Astrocyte of the spinal cord (primary cell): ENCODE results near the gene DNAL4.

Experiments used
- DNase-seq: peaks from one replicate; pipeline ENCODE4 v3.0.0; 2011; ENCODE audit warnings: low read depth, low spot score
- H3K4me3 ChIP-seq: 2 replicates; pipeline ENCODE4 v1.5.1; 2011; ENCODE audit warnings: low read depth, mild to moderate bottlenecking, low read length, moderate library complexity
- CTCF ChIP-seq: IDR thresholded peaks from 2 replicates; pipeline ENCODE4 v1.5.1; 2012; ENCODE audit warnings: low read depth, mild to moderate bottlenecking, low read length, inconsistent platforms
- in situ Hi-C: cut with HindIII; loops from 2 replicates; pipeline ENCODE4 v1.10.0; 2017; ENCODE audit warnings: low sequenced_read_pairs

The DNAL4 gene

GRCh38 chr22:38753948-38754750 lies 39.8 kb downstream of the DNAL4 start:
- H3K4me3 ChIP-seq: peak overlapping the region; percentile 63
- TF ChIP-seq CTCF: no peak
- in situ Hi-C loops: no loop called here
- DNase-seq: peak; percentile 39

GRCh38 chr22:38751422-38752346 lies 42.3 kb downstream of the DNAL4 start:
- no peak overlapping the region for H3K4me3 ChIP-seq
- no peak for TF ChIP-seq CTCF
- peak; percentile 37 for DNase-seq
- in situ Hi-C loops: no loop called here

GRCh38 chr22:38751066-38751421 lies 42.9 kb downstream of the DNAL4 start:
- H3K4me3 ChIP-seq: no peak overlapping the region
- DNase-seq: no peak
- in situ Hi-C loops: no loop called here
- TF ChIP-seq CTCF: no peak

- no peak for TF ChIP-seq CTCF
- no peak overlapping the region for H3K4me3 ChIP-seq
- DNase-seq: no peak
- in situ Hi-C loops: no loop called here
Measured at GRCh38 chr22:38750638-38751037, 43.3 kb downstream of the DNAL4 start.

- DNase-seq: no peak
- in situ Hi-C loops: no loop called here
- H3K4me3 ChIP-seq: no peak overlapping the region
- no peak for TF ChIP-seq CTCF
Measured at GRCh38 chr22:38750104-38750503, 43.8 kb downstream of the DNAL4 start.

GRCh38 chr22:38748487-38749136 lies 45.3 kb downstream of the DNAL4 start:
- no peak overlapping the region for H3K4me3 ChIP-seq
- DNase-seq: no peak
- in situ Hi-C loops: no loop called here
- TF ChIP-seq CTCF: no peak
